Breast epithelium (tissue), 4 donors: ENCODE measurements around the gene CLCNKA. TPM values are rescaled to one million over a fixed set of nuclear protein-coding genes. Genes with fewer than 3 reads are reported as not detected.
"Not testable (repeated sequence)": the region's sequence is repeated elsewhere in the genome, so short reads cannot be mapped to it uniquely, and the experiment has no call there.

Source experiments
- DNase-seq, 2 donors: peaks; one replicate each; pipeline ENCODE4 v3.0.0-alpha.2; 2019; ENCODE audit warnings: low spot score in 2 of 2
- H3K27ac ChIP-seq, 2 donors: fragments of 200-600 bp; sonication (generic) in 1 of 2; one replicate each; pipeline ENCODE4 v1.5.1; 2016 to 2019; ENCODE audit warnings: mild to moderate bottlenecking in 1 of 2
- H3K27me3 ChIP-seq, 2 donors: fragments of 200-600 bp; sonication (generic) in 1 of 2; one replicate each; pipeline versions ENCODE4 v1.5.1 to v1.6.0; 2017 to 2019; ENCODE audit warnings: control low read depth in 1 of 2, mild to moderate bottlenecking in 1 of 2
- H3K36me3 ChIP-seq: fragments of 200-600 bp; one replicate; pipeline ENCODE4 v1.5.1; 2019
- H3K4me1 ChIP-seq, 2 donors: fragments of 200-600 bp; sonication (generic); one replicate each; pipeline ENCODE4 v1.5.1; 2016 to 2019; ENCODE audit warnings: control low read depth in 1 of 2
- H3K4me3 ChIP-seq, 3 donors: fragments of 200-600 bp; sonication (generic); 1 replicate in 2 of 3; 2 replicates in 1 of 3; pipeline ENCODE4 v1.5.1; 2016 to 2019; ENCODE audit warnings: mild to moderate bottlenecking in 3 of 3, moderate library complexity in 2 of 3
- H3K9me3 ChIP-seq, 2 donors: fragments of 200-600 bp; sonication (generic) in 1 of 2; one replicate each; pipeline ENCODE4 v1.5.1; 2016 to 2019; ENCODE audit warnings: control low read depth in 1 of 2
- POLR2A ChIP-seq: fragments of 450-650 bp; IDR thresholded peaks from one replicate; pipeline ENCODE4 v1.6.1; 2016; ENCODE audit warnings: antibody characterized with exemption, mild to moderate bottlenecking, moderate library complexity
- POLR2AphosphoS5 ChIP-seq, 3 donors: sonication (generic); formaldehyde crosslinking; IDR thresholded peaks; one replicate each; pipeline ENCODE4 v1.6.1; 2017; ENCODE audit warnings: antibody characterized with exemption in 3 of 3
- intact Hi-C: fragments of 100-400 bp; cut with DNase I; formaldehyde crosslinking; loops from one replicate; pipeline ENCODE4 v1.15.1; 2023; ENCODE audit warnings: low total_unique reads
- total RNA-seq, 3 donors: library from RNA; depleted of rRNA; stranded (reverse); fragments of >200 nt; gene quantifications; one replicate each; pipeline ENCODE4 v1.1.0, GENCODE V29; 2016
- TF ChIP-seq, protein P1 (sequence below), 3 donors: fragments of 450-650 bp; IDR thresholded peaks; one replicate each; pipeline ENCODE4 v1.5.1; 2016 to 2017; ENCODE audit warnings: antibody characterized with exemption in 3 of 3, mild to moderate bottlenecking in 3 of 3, moderate library complexity in 3 of 3

The CLCNKA gene
- total RNA-seq, 3 donors from 2014 or later: 0.33 to 1.1 (median 0.73) TPM

DNA sequence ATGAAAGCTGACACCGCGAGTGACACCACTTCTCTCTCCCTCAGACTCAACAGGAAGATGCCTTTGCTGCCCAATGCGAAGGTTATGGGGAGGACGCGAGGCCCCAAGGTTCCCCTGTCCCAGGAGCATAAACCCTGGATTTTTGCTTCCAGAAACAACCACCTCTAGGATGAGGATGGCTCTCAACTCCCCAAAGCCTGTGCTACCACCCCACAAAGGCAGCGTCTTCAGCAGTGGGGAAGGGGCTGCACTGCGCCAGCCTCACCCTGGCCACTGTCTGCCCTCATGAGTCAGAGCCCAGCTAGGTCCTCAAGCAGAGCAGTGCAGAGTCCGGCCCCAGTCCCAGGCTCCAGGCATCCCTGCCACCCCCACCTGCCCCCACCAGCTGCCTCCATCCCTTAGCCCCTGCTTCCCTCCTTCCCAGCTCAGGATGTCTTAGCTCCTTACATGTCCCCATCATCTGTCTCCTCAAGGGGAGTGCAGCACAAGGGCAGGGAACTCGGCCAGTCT lies 24.7 kb upstream of the CLCNKA start:
- TF ChIP-seq, protein P1, sequence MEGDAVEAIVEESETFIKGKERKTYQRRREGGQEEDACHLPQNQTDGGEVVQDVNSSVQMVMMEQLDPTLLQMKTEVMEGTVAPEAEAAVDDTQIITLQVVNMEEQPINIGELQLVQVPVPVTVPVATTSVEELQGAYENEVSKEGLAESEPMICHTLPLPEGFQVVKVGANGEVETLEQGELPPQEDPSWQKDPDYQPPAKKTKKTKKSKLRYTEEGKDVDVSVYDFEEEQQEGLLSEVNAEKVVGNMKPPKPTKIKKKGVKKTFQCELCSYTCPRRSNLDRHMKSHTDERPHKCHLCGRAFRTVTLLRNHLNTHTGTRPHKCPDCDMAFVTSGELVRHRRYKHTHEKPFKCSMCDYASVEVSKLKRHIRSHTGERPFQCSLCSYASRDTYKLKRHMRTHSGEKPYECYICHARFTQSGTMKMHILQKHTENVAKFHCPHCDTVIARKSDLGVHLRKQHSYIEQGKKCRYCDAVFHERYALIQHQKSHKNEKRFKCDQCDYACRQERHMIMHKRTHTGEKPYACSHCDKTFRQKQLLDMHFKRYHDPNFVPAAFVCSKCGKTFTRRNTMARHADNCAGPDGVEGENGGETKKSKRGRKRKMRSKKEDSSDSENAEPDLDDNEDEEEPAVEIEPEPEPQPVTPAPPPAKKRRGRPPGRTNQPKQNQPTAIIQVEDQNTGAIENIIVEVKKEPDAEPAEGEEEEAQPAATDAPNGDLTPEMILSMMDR (IDR thresholded peaks at IDR 0.05): no peak
- no peak for TF ChIP-seq POLR2AphosphoS5 (IDR thresholded peaks at IDR 0.05)
- no peak for TF ChIP-seq POLR2A
- H3K27me3 ChIP-seq: no peaks in the 10 kb centered on the region
- no peaks in the 10 kb centered on the region for H3K36me3 ChIP-seq
- H3K27ac ChIP-seq: no peak overlapping the region
- intact Hi-C loops: loop anchor here (1.0 kb wide), 1 partner anchor 27 kb away; no protein-coding TSS in a partner anchor
- no peak overlapping the region for H3K4me3 ChIP-seq
- no peaks in the 10 kb centered on the region for H3K4me1 ChIP-seq
- H3K9me3 ChIP-seq: no peaks in the 10 kb centered on the region
- DNase-seq: peak in 1 of 2 donors; percentile 28

GRCh38 chr1:15997637-15998280 lies 24.1 kb upstream of the CLCNKA start:
- intact Hi-C loops: loop anchor here (1.0 kb wide), 1 partner anchor 27 kb away; no protein-coding TSS in a partner anchor

GRCh38 chr1:15998929-15999328 lies 22.9 kb upstream of the CLCNKA start:
- intact Hi-C loops: no loop called here
- H3K4me1 ChIP-seq: no peaks in the 10 kb centered on the region
- peak in 1 of 2 donors; percentile 31 for DNase-seq
- no peak overlapping the region for H3K27ac ChIP-seq
- H3K36me3 ChIP-seq: no peaks in the 10 kb centered on the region
- no peaks in the 10 kb centered on the region for H3K27me3 ChIP-seq
- H3K9me3 ChIP-seq: no peaks in the 10 kb centered on the region
- no peak overlapping the region for H3K4me3 ChIP-seq
- no peak for TF ChIP-seq POLR2AphosphoS5 (IDR thresholded peaks at IDR 0.05)
- TF ChIP-seq, protein P1 (IDR thresholded peaks at IDR 0.05): no peak
- no peak for TF ChIP-seq POLR2A

More at GRCh38 chr1:15997637-15998280, 24.1 kb upstream of the CLCNKA start:
- Histone ChIP-seq H3K27me3 (no peaks in the 10 kb centered on the region), H3K27ac (no peak overlapping the region), H3K9me3 (no peaks in the 10 kb centered on the region), H3K4me1 (no peaks in the 10 kb centered on the region), H3K4me3 (no peak overlapping the region), H3K36me3 (no peaks in the 10 kb centered on the region)
- no peak for TF ChIP-seq POLR2A
- no peak for TF ChIP-seq POLR2AphosphoS5 (IDR thresholded peaks at IDR 0.05)
- TF ChIP-seq, protein P1 (IDR thresholded peaks at IDR 0.05): no peak
- DNase-seq: no peak

- H3K9me3 ChIP-seq, H3K27ac ChIP-seq, H3K4me3 ChIP-seq, H3K36me3 ChIP-seq, H3K27me3 ChIP-seq, H3K4me1 ChIP-seq: not testable (repeated sequence)
- DNase-seq: peak in 1 of 2 donors; percentile 14
- intact Hi-C loops: loop anchor here (10.0 kb wide), 1 partner anchor 206 kb away; no protein-coding TSS in a partner anchor
Observed at GRCh38 chr1:16001274-16001673, 20.6 kb upstream of the CLCNKA start.

GRCh38 chr1:16005597-16005996 lies 16.2 kb upstream of the CLCNKA start:
- Histone ChIP-seq H3K9me3 (no peaks in the 10 kb centered on the region), H3K27me3 (no peaks in the 10 kb centered on the region), H3K4me3 (no peak overlapping the region), H3K4me1 (peaks cover 0 to 3% of the 10 kb centered on the region in 2 donors), H3K27ac (no peak overlapping the region), H3K36me3 (no peaks in the 10 kb centered on the region)
- intact Hi-C loops: loop anchor here (10.0 kb wide), 1 partner anchor 211 kb away; no protein-coding TSS in a partner anchor
- TF ChIP-seq POLR2A (no peak), POLR2AphosphoS5 (IDR thresholded peaks at IDR 0.05) (no peak)
- TF ChIP-seq, protein P1 (IDR thresholded peaks at IDR 0.05): no peak
- no peak for DNase-seq
